Left lung (tissue), 14 donors: ENCODE data around the gene RCAN3. TPM values are rescaled to one million over a fixed set of nuclear protein-coding genes. Genes with fewer than 3 reads are reported as not detected.

Experiments
- ATAC-seq: fragments of 200-7000 bp; cut with Tn5 transposase; one replicate; pipeline ENCODE4 v1.9.1; 2020; ENCODE audit warnings: moderate library complexity
- DNase-seq, 4 donors: peaks; one replicate each; pipeline ENCODE4 v3.0.0-alpha.2; 2013 to 2020
- H3K27ac ChIP-seq, 2 donors: fragments of 200-600 bp; sonication (generic) in 1 of 2; one replicate each; pipeline versions ENCODE4 v1.5.0 to v1.8.0; 2020 to 2021
- H3K27me3 ChIP-seq, 2 donors: fragments of 200-600 bp; sonication (generic) in 1 of 2; one replicate each; pipeline versions ENCODE4 v1.5.0 to v1.8.0; 2020 to 2021
- H3K36me3 ChIP-seq, 2 donors: fragments of 200-600 bp; sonication (generic) in 1 of 2; one replicate each; pipeline versions ENCODE4 v1.5.0 to v1.8.0; 2020 to 2021
- H3K4me1 ChIP-seq, 2 donors: fragments of 200-600 bp; one replicate each; pipeline ENCODE4 v1.8.0; 2021
- H3K4me3 ChIP-seq, 2 donors: fragments of 200-600 bp; sonication (generic) in 1 of 2; one replicate each; pipeline versions ENCODE4 v1.5.0 to v1.8.0; 2020 to 2021; ENCODE audit warnings: mild to moderate bottlenecking in 1 of 2
- H3K9me3 ChIP-seq, 2 donors: fragments of 200-600 bp; sonication (generic) in 1 of 2; one replicate each; pipeline versions ENCODE4 v1.5.0 to v1.8.0; 2020 to 2021
- intact Hi-C, 2 donors: fragments of 100-400 bp; cut with DNase I; formaldehyde crosslinking; loops; one replicate each; pipeline versions ENCODE4 v1.11.2 to v1.14.2; 2022
- long read RNA-seq, 12 donors: library from polyadenylated mRNA in 2 of 12; unstranded in 2 of 12; transcript quantifications; one replicate each; pipeline ENCODE4 v2.0.0 and lab custom pipeline, GENCODE V29; 2019 to 2026
- polyA plus RNA-seq, 6 donors: library from polyadenylated mRNA; unstranded; fragments of 120-200 nt; gene quantifications; one replicate each; pipeline ENCODE4 v1.2.1, GENCODE V29; 2013; ENCODE audit not compliant: insufficient read length in 6 of 6
- total RNA-seq, 2 donors: library from RNA; stranded (reverse); fragmentation: NEBNext Ultra II Directional; extraction: Animal tissue kit (Norgen Biotek cat#: 25700); gene quantifications; one replicate each; pipeline ENCODE4 v1.2.1, GENCODE V29; 2021
- TF ChIP-seq, protein P1 (sequence below), 2 donors: fragments of 200-600 bp; sonication (generic) in 1 of 2; IDR thresholded peaks; one replicate each; pipeline versions ENCODE4 v1.5.0 to v1.8.0; 2021; ENCODE audit warnings: antibody characterized with exemption in 2 of 2
- donor health status: DM: no; HTN: yes; CAD: no.
- donor health status: DM: no; HTN: no; CAD: no.

RCAN3 gene
- 10 to 100 TPM; 14.9 to 15.1 TPM for total RNA-seq
- 10 to 100 TPM in 3 of 6 donors, 1 to 10 TPM in 3; 8.1 to 11.2 (median 10.3) TPM for polyA plus RNA-seq
- long read RNA-seq, donor 1, partial matches to known transcripts = 0 of 1 reads
- long read RNA-seq, donor 1, other reads (novel, unspliced or antisense) = 0 of 1 reads
- long read RNA-seq, donor 2, full-length matches to known transcripts = 1 of 1 reads
- long read RNA-seq, donor 2, partial matches to known transcripts = 0 of 1 reads
- long read RNA-seq, donor 2, other reads (novel, unspliced or antisense) = 0 of 1 reads
- long read RNA-seq, donor 3 = 0 reads
- long read RNA-seq, donor 4, full-length matches to known transcripts = 1 of 5 reads
- long read RNA-seq, donor 4, partial matches to known transcripts = 0 of 5 reads
- long read RNA-seq, donor 4, other reads (novel, unspliced or antisense) = 4 of 5 reads
- long read RNA-seq, donor 5, full-length matches to known transcripts = 3 of 21 reads
- long read RNA-seq, donor 5, partial matches to known transcripts = 18 of 21 reads
- long read RNA-seq, donor 5, other reads (novel, unspliced or antisense) = 0 of 21 reads
- long read RNA-seq, donor 6 = 0 reads
- long read RNA-seq, donor 7 = 0 reads
- long read RNA-seq, donor 8, full-length matches to known transcripts = 2 of 2 reads
- long read RNA-seq, donor 8, partial matches to known transcripts = 0 of 2 reads
- long read RNA-seq, donor 8, other reads (novel, unspliced or antisense) = 0 of 2 reads
- long read RNA-seq, donor 9 = 0 reads
- long read RNA-seq, donor 10, full-length matches to known transcripts = 1 of 4 reads
- long read RNA-seq, donor 10, partial matches to known transcripts = 0 of 4 reads
- long read RNA-seq, donor 10, other reads (novel, unspliced or antisense) = 3 of 4 reads
- long read RNA-seq, donor 11, partial matches to known transcripts = 5 of 5 reads
- long read RNA-seq, donor 11, other reads (novel, unspliced or antisense) = 0 of 5 reads
- long read RNA-seq, donor 12, partial matches to known transcripts = 9 of 9 reads
- long read RNA-seq, donor 12, other reads (novel, unspliced or antisense) = 0 of 9 reads

DNA sequence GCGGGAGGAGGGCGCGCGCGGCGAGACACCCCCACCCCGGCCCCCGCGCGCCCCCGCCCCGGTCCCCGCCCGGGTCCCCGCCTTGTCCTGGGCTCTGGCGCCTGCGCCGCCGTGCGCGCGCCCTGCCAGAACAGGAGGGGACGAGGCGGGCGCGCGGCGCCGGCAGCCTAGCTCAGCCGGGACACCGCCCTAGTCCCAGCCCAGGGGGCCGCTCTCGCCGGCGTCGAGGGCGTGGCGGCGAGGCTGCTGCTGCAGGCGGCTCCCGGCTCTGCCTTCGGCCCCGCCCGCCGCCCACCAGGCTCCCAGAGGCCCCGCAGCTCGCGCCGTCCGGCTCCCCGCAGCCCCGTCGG lies at the start of gene RCAN3:
RCAN3 (plus strand) TSS at position 128 of the 350 bp plus-strand sequence. CDS start 11,537 bp downstream, outside the sequence.
- Histone ChIP-seq H3K27ac (peak within 1 kb of the TSS; percentile 81 to 85), H3K4me3 (peak within 1 kb of the TSS; percentile 55 to 60), H3K27me3 (peaks cover 0 to 10% of the 10 kb centered on the region in 2 donors), H3K9me3 (no peaks in the 10 kb centered on the region), H3K4me1 (peaks cover 0 to 24% of the 10 kb centered on the region in 2 donors), H3K36me3 (no peaks in the 10 kb centered on the region)
- intact Hi-C loops = no loop called here
- TF ChIP-seq, protein P1, sequence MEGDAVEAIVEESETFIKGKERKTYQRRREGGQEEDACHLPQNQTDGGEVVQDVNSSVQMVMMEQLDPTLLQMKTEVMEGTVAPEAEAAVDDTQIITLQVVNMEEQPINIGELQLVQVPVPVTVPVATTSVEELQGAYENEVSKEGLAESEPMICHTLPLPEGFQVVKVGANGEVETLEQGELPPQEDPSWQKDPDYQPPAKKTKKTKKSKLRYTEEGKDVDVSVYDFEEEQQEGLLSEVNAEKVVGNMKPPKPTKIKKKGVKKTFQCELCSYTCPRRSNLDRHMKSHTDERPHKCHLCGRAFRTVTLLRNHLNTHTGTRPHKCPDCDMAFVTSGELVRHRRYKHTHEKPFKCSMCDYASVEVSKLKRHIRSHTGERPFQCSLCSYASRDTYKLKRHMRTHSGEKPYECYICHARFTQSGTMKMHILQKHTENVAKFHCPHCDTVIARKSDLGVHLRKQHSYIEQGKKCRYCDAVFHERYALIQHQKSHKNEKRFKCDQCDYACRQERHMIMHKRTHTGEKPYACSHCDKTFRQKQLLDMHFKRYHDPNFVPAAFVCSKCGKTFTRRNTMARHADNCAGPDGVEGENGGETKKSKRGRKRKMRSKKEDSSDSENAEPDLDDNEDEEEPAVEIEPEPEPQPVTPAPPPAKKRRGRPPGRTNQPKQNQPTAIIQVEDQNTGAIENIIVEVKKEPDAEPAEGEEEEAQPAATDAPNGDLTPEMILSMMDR (IDR thresholded peaks at IDR 0.05) = no peak
- ATAC-seq (peak; percentile 97), DNase-seq (peak; percentile 60 to 96 (median 90))

GRCh38 chr1:24452922-24453485 lies 49.6 kb upstream of the RCAN3 start:
- H3K27me3 ChIP-seq = no peaks in the 10 kb centered on the region
- H3K36me3 ChIP-seq = peaks cover 0 to 90% of the 10 kb centered on the region in 2 donors

GRCh38 chr1:24454673-24455072 lies 48.0 kb upstream of the RCAN3 start:
- TF ChIP-seq, protein P1 (IDR thresholded peaks at IDR 0.05) = no peak
- Histone ChIP-seq H3K4me3 (no peak overlapping the region), H3K9me3 (no peaks in the 10 kb centered on the region), H3K36me3 (peaks cover 0 to 94% of the 10 kb centered on the region in 2 donors), H3K27me3 (no peaks in the 10 kb centered on the region), H3K4me1 (no peaks in the 10 kb centered on the region), H3K27ac (no peak overlapping the region)
- intact Hi-C loops = no loop called here
- no peak for DNase-seq
- ATAC-seq = no peak

More at GRCh38 chr1:24452922-24453485, 49.6 kb upstream of the RCAN3 start:
- Histone ChIP-seq H3K9me3 (no peaks in the 10 kb centered on the region), H3K4me3 (no peak overlapping the region), H3K4me1 (no peaks in the 10 kb centered on the region), H3K27ac (no peak overlapping the region)
- intact Hi-C loops = no loop called here
- DNase-seq (no peak), ATAC-seq (no peak)
- TF ChIP-seq, protein P1 (IDR thresholded peaks at IDR 0.05) = no peak

DNA sequence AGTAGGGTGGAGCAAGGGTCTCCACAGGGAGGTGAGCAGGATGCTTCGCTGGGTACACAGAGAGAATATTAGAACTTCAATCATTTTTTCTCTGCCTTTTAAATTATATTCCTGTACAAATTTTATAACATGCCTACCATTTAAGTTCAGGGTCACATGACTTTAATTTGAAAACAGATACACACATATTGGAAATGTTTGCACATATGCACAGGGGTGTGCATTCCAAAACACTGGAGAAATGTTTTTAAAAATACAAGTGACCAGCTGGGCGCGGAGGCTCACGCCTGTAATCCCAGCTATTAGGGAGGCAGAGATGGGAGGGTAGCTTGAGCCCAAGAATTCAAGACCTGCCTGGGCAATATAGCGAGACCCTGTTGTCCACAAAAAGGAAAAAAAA lies 47.4 kb upstream of the RCAN3 start:
- Histone ChIP-seq H3K36me3 (peaks cover 0 to 94% of the 10 kb centered on the region in 2 donors), H3K4me1 (no peaks in the 10 kb centered on the region), H3K4me3 (no peak overlapping the region), H3K27me3 (no peaks in the 10 kb centered on the region), H3K9me3 (no peaks in the 10 kb centered on the region), H3K27ac (no peak overlapping the region)
- ATAC-seq (no peak), DNase-seq (no peak)
- intact Hi-C loops = no loop called here
- TF ChIP-seq, protein P1 (IDR thresholded peaks at IDR 0.05) = no peak
